T-helper 2 cell treated with Interferon-gamma antibody and Interleukin-4, amounts not matched to agents 5 μg/mL and 100 μg/mL, for 36 hours (primary cell): ENCODE measurements around the gene BDKRB2.
"Not testable (repeated sequence)": the region's sequence is repeated elsewhere in the genome, so short reads cannot be mapped to it uniquely, and the experiment has no call there.

Experiments used
- DNase-seq: peaks from one replicate; pipeline ENCODE4 v3.0.0; 2021; ENCODE audit warnings: low spot score
- H3K27ac Mint-ChIP-seq: one replicate; pipeline ENCODE4 v1.8.0; 2021; ENCODE audit warnings: mild to moderate bottlenecking, mixed read lengths
- H3K27me3 Mint-ChIP-seq: one replicate; pipeline ENCODE4 v1.8.0; 2021; ENCODE audit warnings: low read depth, mixed read lengths
- H3K36me3 Mint-ChIP-seq: one replicate; pipeline ENCODE4 v1.8.0; 2021; ENCODE audit warnings: low read depth, mixed read lengths
- H3K4me1 Mint-ChIP-seq: one replicate; pipeline ENCODE4 v1.8.0; 2021; ENCODE audit warnings: low read depth, mixed read lengths
- H3K4me3 Mint-ChIP-seq: one replicate; pipeline ENCODE4 v1.8.0; 2022; ENCODE audit warnings: mild to moderate bottlenecking, moderate library complexity, mixed read lengths
- H3K9me3 Mint-ChIP-seq: one replicate; pipeline ENCODE4 v1.8.0; 2021; ENCODE audit warnings: mixed read lengths

BDKRB2 gene

DNA sequence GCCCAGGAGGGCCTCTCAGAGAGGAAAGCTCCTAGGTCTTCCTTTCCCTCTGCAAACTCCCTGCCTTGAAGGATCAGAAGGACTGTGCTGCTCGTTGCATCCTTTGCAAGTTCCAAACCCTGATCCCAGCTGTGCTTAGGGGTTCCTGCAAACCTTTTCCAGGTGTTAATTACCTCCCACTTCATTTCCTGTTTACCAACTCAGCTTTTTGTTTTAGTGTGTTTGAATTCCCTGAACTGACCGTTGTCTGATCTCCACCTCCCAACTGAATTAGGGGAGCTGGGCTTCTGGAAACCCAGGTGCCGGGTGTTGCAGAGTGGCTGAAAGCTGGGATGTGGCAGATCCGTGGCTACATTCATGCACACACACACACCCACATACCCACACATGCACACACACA lies 30.8 kb downstream of the BDKRB2 start:
- Mint-ChIP-seq H3K27ac (no peak overlapping the region), H3K4me3 (no peak overlapping the region), H3K9me3 (no peaks in the 10 kb centered on the region), H3K4me1 (no peaks in the 10 kb centered on the region), H3K36me3 (no peaks in the 10 kb centered on the region), H3K27me3 (no peaks in the 10 kb centered on the region)
- DNase-seq, result no peak

DNA sequence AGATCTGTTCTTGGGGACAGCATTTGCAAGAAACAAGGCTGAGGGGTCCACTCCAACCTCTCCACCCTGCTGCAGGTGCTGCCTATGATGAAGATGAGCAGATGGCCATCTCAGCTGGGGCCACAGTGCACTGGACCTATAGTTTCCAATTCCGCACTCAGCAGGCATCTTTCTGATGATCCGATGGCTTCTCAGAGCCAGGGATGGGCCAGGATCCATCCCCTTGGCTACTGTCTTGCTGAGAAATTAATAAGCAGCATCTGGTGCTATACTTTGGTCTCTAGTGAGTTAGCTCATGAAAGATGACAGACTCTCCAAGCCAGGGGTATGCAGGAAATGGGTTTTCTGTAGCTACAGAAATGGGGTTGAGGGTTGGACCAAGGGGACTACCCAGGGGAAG lies 33.0 kb downstream of the BDKRB2 start:
- H3K27me3 Mint-ChIP-seq, result no peaks in the 10 kb centered on the region
- no peak overlapping the region for H3K4me3 Mint-ChIP-seq
- no peaks in the 10 kb centered on the region for H3K4me1 Mint-ChIP-seq
- DNase-seq, result no peak
- no peaks in the 10 kb centered on the region for H3K36me3 Mint-ChIP-seq
- no peak overlapping the region for H3K27ac Mint-ChIP-seq
- no peaks in the 10 kb centered on the region for H3K9me3 Mint-ChIP-seq

DNA sequence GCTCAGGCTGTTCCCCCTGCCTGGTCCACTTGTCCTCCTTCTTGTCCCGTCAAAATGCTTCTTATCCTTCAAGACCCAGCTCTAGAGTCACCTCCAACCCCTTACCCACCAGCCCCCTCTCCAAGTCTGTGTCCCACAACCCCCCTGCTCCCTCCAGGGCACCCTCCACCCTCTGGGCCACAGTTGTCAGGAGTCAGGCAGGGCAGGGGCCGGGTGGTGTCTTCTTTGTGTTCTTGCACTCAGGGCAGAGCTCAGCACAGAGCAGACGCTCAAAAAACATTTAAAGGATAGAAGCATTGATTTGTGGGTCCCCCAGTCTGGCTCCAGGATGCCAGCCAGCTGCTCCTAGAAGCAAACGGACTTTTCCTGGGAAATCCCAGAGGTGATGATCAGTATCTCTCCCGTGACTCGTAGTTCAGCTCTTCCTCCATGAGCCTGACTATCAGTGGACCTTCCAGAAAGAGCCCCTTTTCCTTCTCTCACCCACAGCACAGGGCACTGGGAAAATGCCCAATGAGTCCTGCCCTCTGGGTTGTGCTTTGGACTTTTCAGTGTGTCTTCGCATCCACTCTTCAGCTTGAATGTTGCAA lies 34.1 kb downstream of the BDKRB2 start:
- H3K4me1 Mint-ChIP-seq, result no peaks in the 10 kb centered on the region
- no peak for DNase-seq
- no peak overlapping the region for H3K4me3 Mint-ChIP-seq
- no peaks in the 10 kb centered on the region for H3K36me3 Mint-ChIP-seq
- no peaks in the 10 kb centered on the region for H3K27me3 Mint-ChIP-seq
- no peak overlapping the region for H3K27ac Mint-ChIP-seq
- H3K9me3 Mint-ChIP-seq, result no peaks in the 10 kb centered on the region

DNA sequence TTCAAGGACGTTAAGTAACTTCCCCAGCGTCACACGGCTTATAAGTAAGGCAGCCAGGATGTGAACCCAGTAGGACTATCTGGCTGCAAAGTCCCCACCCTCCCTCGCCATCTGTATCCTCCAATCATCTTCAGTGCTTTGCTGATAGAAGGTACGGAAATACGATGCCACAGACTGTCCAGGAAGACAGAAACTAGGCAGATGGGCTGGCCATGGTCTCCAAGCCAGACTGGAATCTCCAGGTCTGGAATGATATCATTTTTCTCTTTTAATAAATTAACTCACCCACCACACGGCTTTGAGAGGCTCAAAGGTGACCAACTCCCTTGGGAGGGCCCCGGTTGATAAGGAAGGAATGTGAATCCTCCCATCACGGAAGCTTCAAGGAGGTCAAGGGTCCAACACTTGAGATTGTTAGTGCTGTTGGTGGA lies 35.1 kb downstream of the BDKRB2 start:
- Mint-ChIP-seq H3K27me3 (no peaks in the 10 kb centered on the region), H3K27ac (no peak overlapping the region), H3K4me1 (no peaks in the 10 kb centered on the region), H3K36me3 (no peaks in the 10 kb centered on the region), H3K9me3 (no peaks in the 10 kb centered on the region), H3K4me3 (no peak overlapping the region)
- no peak for DNase-seq

DNA sequence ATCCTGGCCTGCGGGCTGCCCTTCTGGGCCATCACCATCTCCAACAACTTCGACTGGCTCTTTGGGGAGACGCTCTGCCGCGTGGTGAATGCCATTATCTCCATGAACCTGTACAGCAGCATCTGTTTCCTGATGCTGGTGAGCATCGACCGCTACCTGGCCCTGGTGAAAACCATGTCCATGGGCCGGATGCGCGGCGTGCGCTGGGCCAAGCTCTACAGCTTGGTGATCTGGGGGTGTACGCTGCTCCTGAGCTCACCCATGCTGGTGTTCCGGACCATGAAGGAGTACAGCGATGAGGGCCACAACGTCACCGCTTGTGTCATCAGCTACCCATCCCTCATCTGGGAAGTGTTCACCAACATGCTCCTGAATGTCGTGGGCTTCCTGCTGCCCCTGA lies 36.0 kb downstream of the BDKRB2 start:
- no peak overlapping the region for H3K4me3 Mint-ChIP-seq
- no peak overlapping the region for H3K27ac Mint-ChIP-seq
- H3K9me3 Mint-ChIP-seq, result no peaks in the 10 kb centered on the region
- H3K27me3 Mint-ChIP-seq, result no peaks in the 10 kb centered on the region
- DNase-seq, result no peak
- H3K4me1 Mint-ChIP-seq, result no peaks in the 10 kb centered on the region
- H3K36me3 Mint-ChIP-seq, result no peaks in the 10 kb centered on the region

DNA sequence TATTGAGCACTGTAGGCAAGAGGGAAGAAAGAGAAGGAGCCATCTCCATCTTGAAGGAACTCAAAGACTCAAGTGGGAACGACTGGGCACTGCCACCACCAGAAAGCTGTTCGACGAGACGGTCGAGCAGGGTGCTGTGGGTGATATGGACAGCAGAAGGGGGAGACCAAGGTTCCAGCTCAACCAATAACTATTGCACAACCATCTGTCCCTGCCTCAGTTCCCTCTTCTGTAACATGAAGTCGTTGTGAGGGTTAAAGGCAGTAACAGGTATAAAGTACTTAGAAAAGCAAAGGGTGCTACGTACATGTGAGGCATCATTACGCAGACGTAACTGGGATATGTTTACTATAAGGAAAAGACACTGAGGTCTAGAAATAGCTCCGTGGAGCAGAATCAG lies 37.5 kb downstream of the BDKRB2 start:
- Mint-ChIP-seq H3K4me3 (no peak overlapping the region), H3K4me1 (no peaks in the 10 kb centered on the region)
- DNase-seq, result no peak

DNA sequence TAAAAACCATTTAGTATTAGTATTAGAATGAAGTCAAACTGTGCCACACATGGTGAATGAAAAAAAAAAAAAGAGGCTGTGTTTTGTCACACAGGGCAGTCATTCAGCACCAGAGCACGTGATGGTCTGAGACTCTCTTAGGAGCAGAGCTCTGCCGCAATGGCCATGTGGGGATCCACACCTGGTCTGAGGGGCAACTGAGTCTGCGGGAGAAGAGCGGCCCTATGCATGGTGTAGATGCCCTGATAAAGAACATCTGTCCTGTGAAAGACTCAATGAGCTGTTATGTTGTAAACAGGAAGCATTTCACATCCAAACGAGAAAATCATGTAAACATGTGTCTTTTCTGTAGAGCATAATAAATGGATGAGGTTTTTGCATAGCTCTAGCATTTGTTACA lies 39.1 kb downstream of the BDKRB2 start:
- H3K27me3 Mint-ChIP-seq, result no peaks in the 10 kb centered on the region
- H3K4me1 Mint-ChIP-seq, result no peaks in the 10 kb centered on the region
- H3K36me3 Mint-ChIP-seq, result no peaks in the 10 kb centered on the region
- no peak for DNase-seq
- no peak overlapping the region for H3K27ac Mint-ChIP-seq
- H3K9me3 Mint-ChIP-seq, result no peaks in the 10 kb centered on the region
- no peak overlapping the region for H3K4me3 Mint-ChIP-seq

More for the DNA sequence above, 37.5 kb downstream of the BDKRB2 start:
- no peaks in the 10 kb centered on the region for H3K9me3 Mint-ChIP-seq
- no peak overlapping the region for H3K27ac Mint-ChIP-seq
- H3K27me3 Mint-ChIP-seq, result no peaks in the 10 kb centered on the region
- no peaks in the 10 kb centered on the region for H3K36me3 Mint-ChIP-seq

- H3K4me1 Mint-ChIP-seq, H3K27ac Mint-ChIP-seq, H3K4me3 Mint-ChIP-seq, H3K9me3 Mint-ChIP-seq, DNase-seq, H3K27me3 Mint-ChIP-seq, H3K36me3 Mint-ChIP-seq: not testable (repeated sequence)
Measured at GRCh38 chr14:96245074-96245473, 40.4 kb downstream of the BDKRB2 start.

GRCh38 chr14:96245710-96246538 lies 41.3 kb downstream of the BDKRB2 start:
- H3K36me3 Mint-ChIP-seq, result no peaks in the 10 kb centered on the region
- no peak overlapping the region for H3K27ac Mint-ChIP-seq
- no peak overlapping the region for H3K4me3 Mint-ChIP-seq
- no peak for DNase-seq
- no peaks in the 10 kb centered on the region for H3K27me3 Mint-ChIP-seq
- H3K9me3 Mint-ChIP-seq, result no peaks in the 10 kb centered on the region
- H3K4me1 Mint-ChIP-seq, result no peaks in the 10 kb centered on the region

- Mint-ChIP-seq H3K36me3 (no peaks in the 10 kb centered on the region), H3K4me3 (no peak overlapping the region), H3K27ac (no peak overlapping the region), H3K4me1 (no peaks in the 10 kb centered on the region), H3K27me3 (no peaks in the 10 kb centered on the region), H3K9me3 (no peaks in the 10 kb centered on the region)
- no peak for DNase-seq
Measured at GRCh38 chr14:96246539-96246847, 41.9 kb downstream of the BDKRB2 start.

DNA sequence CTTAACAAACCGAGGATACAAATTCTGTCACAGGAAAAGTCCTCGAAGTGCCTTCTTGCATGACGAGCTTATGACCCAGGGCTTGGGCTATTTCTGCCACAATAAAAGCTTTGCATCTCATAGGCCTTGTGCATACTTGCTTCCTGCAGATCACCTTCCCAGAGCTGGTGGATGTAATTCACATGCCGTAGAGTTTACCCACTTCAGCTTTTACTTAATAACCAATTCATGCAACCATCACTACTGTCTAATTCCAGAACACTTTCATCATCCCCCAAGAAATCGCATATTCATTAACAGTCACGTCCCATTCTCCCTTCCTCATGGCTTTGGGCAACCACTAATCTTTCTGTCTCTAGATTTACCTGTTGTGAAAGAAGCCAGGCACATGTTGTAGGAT lies 42.4 kb downstream of the BDKRB2 start:
- Mint-ChIP-seq H3K4me3 (no peak overlapping the region), H3K27ac (no peak overlapping the region), H3K9me3 (no peaks in the 10 kb centered on the region), H3K36me3 (no peaks in the 10 kb centered on the region), H3K4me1 (no peaks in the 10 kb centered on the region), H3K27me3 (no peaks in the 10 kb centered on the region)
- DNase-seq, result no peak

GRCh38 chr14:96249029-96249428 lies 44.4 kb downstream of the BDKRB2 start:
- Mint-ChIP-seq H3K9me3 (no peaks in the 10 kb centered on the region), H3K27ac (no peak overlapping the region), H3K4me3 (no peak overlapping the region), H3K4me1 (no peaks in the 10 kb centered on the region), H3K36me3 (no peaks in the 10 kb centered on the region), H3K27me3 (no peaks in the 10 kb centered on the region)
- DNase-seq, result no peak

- no peak for DNase-seq
- H3K9me3 Mint-ChIP-seq, result no peaks in the 10 kb centered on the region
- H3K4me1 Mint-ChIP-seq, result no peaks in the 10 kb centered on the region
- H3K27ac Mint-ChIP-seq, result no peak overlapping the region
- H3K27me3 Mint-ChIP-seq, result no peaks in the 10 kb centered on the region
- no peaks in the 10 kb centered on the region for H3K36me3 Mint-ChIP-seq
- no peak overlapping the region for H3K4me3 Mint-ChIP-seq
Measured at GRCh38 chr14:96250485-96250884, 45.8 kb downstream of the BDKRB2 start.

DNA sequence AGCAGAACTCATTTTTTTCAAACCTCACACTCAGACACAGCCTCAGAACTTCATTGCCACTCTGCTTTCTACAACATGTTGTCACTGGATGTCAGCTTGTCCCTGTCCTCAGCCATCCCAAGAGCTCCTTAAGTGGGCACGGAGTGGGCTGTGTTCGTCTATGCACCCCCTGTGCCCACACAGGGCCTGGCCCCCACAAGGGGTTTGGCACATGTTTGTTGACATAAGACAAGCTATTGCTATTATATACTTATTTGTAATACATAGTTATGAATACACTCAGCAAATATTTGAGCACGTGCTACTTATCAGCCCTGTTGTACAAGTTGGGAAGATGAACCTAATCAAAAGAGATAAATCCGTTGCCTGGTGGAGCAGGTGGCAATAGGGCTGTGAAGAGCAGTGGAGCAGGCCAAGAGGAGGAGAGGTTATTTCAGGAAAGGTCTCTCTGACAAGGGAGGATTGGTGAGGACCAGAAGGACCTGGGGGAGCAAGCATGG lies 47.1 kb downstream of the BDKRB2 start:
- Mint-ChIP-seq H3K9me3 (no peaks in the 10 kb centered on the region), H3K36me3 (no peaks in the 10 kb centered on the region), H3K27ac (no peak overlapping the region), H3K4me3 (no peak overlapping the region), H3K4me1 (no peaks in the 10 kb centered on the region), H3K27me3 (no peaks in the 10 kb centered on the region)
- DNase-seq, result no peak
